ENCODE data around the gene DNAH11. TPM values are rescaled to one million over a fixed set of nuclear protein-coding genes. Genes with fewer than 3 reads are reported as not detected.
A peak's percentile ranks its signal among the peaks of the same experiment; 100 is the strongest.
"Not testable (repeated sequence)": the region's sequence is repeated elsewhere in the genome, so short reads cannot be mapped to it uniquely, and the experiment has no call there.

Gene DNAH11
- total RNA-seq, 1 donor from 2014 or later = 0.12 TPM

- no peak for DNase-seq (ENCODE audit: low spot score)
Measured at GRCh38 chr7:21771906-21772610, 229.2 kb downstream of the DNAH11 start.

GRCh38 chr7:21773326-21773725, 230.5 kb downstream of the DNAH11 start:
- no peak for DNase-seq (ENCODE audit: low spot score)

GRCh38 chr7:21777921-21778320, 235.1 kb downstream of the DNAH11 start:
- DNase-seq (ENCODE audit: low spot score) = no peak

GRCh38 chr7:21778953-21779352, 236.1 kb downstream of the DNAH11 start:
- no peak for DNase-seq (ENCODE audit: low spot score)

GRCh38 chr7:21782996-21783395, 240.2 kb downstream of the DNAH11 start:
- no peak for DNase-seq (ENCODE audit: low spot score)

GRCh38 chr7:21784989-21785388, 242.2 kb downstream of the DNAH11 start:
- DNase-seq (ENCODE audit: low spot score) = no peak

GRCh38 chr7:21805791-21806190, 263.0 kb downstream of the DNAH11 start:
- no peak for DNase-seq (ENCODE audit: low spot score)

- DNase-seq (ENCODE audit: low spot score) = no peak
Measured at GRCh38 chr7:21806388-21806787, 263.5 kb downstream of the DNAH11 start.

- no peak for DNase-seq (ENCODE audit: low spot score)
Measured at GRCh38 chr7:21819048-21819447, 276.2 kb downstream of the DNAH11 start.

GRCh38 chr7:21828841-21829240, 286.0 kb downstream of the DNAH11 start:
- DNase-seq (ENCODE audit: low spot score) = no peak

- no peak for DNase-seq (ENCODE audit: low spot score)
Measured at GRCh38 chr7:21829731-21830130, 286.9 kb downstream of the DNAH11 start.

- no peak for DNase-seq (ENCODE audit: low spot score)
Measured at GRCh38 chr7:21844742-21845141, 301.9 kb downstream of the DNAH11 start.

- no peak for DNase-seq (ENCODE audit: low spot score)
Measured at GRCh38 chr7:21850531-21851285, 307.9 kb downstream of the DNAH11 start.

- no peak for DNase-seq (ENCODE audit: low spot score)
Measured at GRCh38 chr7:21851559-21851967, 308.7 kb downstream of the DNAH11 start.

- peak; percentile 36 for DNase-seq (ENCODE audit: low spot score)
Measured at GRCh38 chr7:21865631-21866204, 322.9 kb downstream of the DNAH11 start.

GRCh38 chr7:21866731-21867130, 323.9 kb downstream of the DNAH11 start:
- no peak for DNase-seq (ENCODE audit: low spot score)

GRCh38 chr7:21867226-21867625, 324.4 kb downstream of the DNAH11 start:
- DNase-seq (ENCODE audit: low spot score) = no peak

- DNase-seq (ENCODE audit: low spot score) = no peak
Measured at GRCh38 chr7:21867816-21868575, 325.2 kb downstream of the DNAH11 start.

GRCh38 chr7:21868576-21868850, 325.7 kb downstream of the DNAH11 start:
- DNase-seq (ENCODE audit: low spot score) = no peak

- no peak for DNase-seq (ENCODE audit: low spot score)
Measured at GRCh38 chr7:21869785-21870402, 327.1 kb downstream of the DNAH11 start.

GRCh38 chr7:21883069-21883468, 340.2 kb downstream of the DNAH11 start:
- DNase-seq (ENCODE audit: low spot score) = no peak

GRCh38 chr7:21883501-21883900, 340.7 kb downstream of the DNAH11 start:
- not testable (repeated sequence) for DNase-seq (ENCODE audit: low spot score)

Data from mucosa of gallbladder (tissue), 1 donor.